PC-9 (cell line): ENCODE measurements around the gene NUDT6. TPM values are rescaled to one million over a fixed set of nuclear protein-coding genes. Genes with fewer than 3 reads are reported as not detected.

ENCODE experiments used
- BruUV-seq: library from RNA; stranded (reverse); fragments of 400-500 nt; replicated peaks from 2 replicates; lab custom pipeline; 2021; lab: Mats Ljungman, UMichigan
- CTCF ChIA-PET: fragments of 300-600 bp; sonication (Branson Sonifier 250); formaldehyde crosslinking; loops from one replicate; lab custom pipeline; 2022; ENCODE audit warnings: antibody characterized with exemption; lab: Charles Lee
- POLR2A ChIA-PET: fragments of 300-600 bp; sonication (Branson Sonifier 250); formaldehyde crosslinking; loops from one replicate; lab custom pipeline; 2022; ENCODE audit warnings: antibody characterized with exemption; ENCODE audit not compliant: unreplicated experiment; lab: Charles Lee
- DNase-seq, 2 experiments: peaks; one replicate each; pipeline versions ENCODE4 v3.0.0 to v3.0.0-alpha.2; 2015 to 2022; ENCODE audit warnings: mixed read lengths in 1 of 2
- H2AFZ ChIP-seq: fragments of 200-600 bp; sonication (generic); 2 replicates; pipeline ENCODE4 v1.8.1; 2017; ENCODE audit warnings: antibody characterized with exemption
- H3F3A ChIP-seq: fragments of 200-600 bp; sonication (generic); 2 replicates; pipeline ENCODE4 v1.8.1; 2017; ENCODE audit warnings: antibody characterized with exemption, mild to moderate bottlenecking, low read depth; ENCODE audit not compliant: insufficient read depth
- H3K27ac ChIP-seq: fragments of 200-600 bp; sonication (generic); 2 replicates; pipeline ENCODE4 v1.6.1; 2016; ENCODE audit warnings: mixed run types
- H3K27me3 ChIP-seq: fragments of 200-600 bp; sonication (generic); 2 replicates; pipeline ENCODE4 v1.6.1; 2016; ENCODE audit warnings: low read depth, mixed run types; ENCODE audit not compliant: insufficient read depth
- H3K36me3 ChIP-seq: fragments of 200-600 bp; sonication (generic); 2 replicates; pipeline ENCODE4 v1.6.1; 2016; ENCODE audit warnings: low read depth, mixed run types
- H3K4me1 ChIP-seq: fragments of 200-600 bp; sonication (generic); replicated peaks from 2 replicates; pipeline ENCODE4 v1.6.1; 2016; ENCODE audit warnings: mixed run types; ENCODE audit not compliant: insufficient read depth
- H3K4me2 ChIP-seq: fragments of 200-600 bp; sonication (generic); 2 replicates; pipeline ENCODE4 v1.6.1; 2017; ENCODE audit warnings: mixed run types
- H3K4me3 ChIP-seq: fragments of 200-600 bp; sonication (generic); 2 replicates; pipeline ENCODE4 v1.6.1; 2016; ENCODE audit warnings: mixed run types
- H3K79me2 ChIP-seq: fragments of 200-600 bp; sonication (generic); 2 replicates; pipeline ENCODE4 v1.6.1; 2017; ENCODE audit warnings: low read depth, mixed run types
- H3K9me2 ChIP-seq: fragments of 200-600 bp; sonication (generic); 2 replicates; pipeline ENCODE4 v1.8.1; 2017; ENCODE audit warnings: mild to moderate bottlenecking; ENCODE audit not compliant: insufficient read depth
- H3K9me3 ChIP-seq: fragments of 200-600 bp; sonication (generic); 2 replicates; pipeline ENCODE4 v1.8.1; 2016; ENCODE audit warnings: low read depth; ENCODE audit not compliant: insufficient read depth
- H4K20me1 ChIP-seq: fragments of 200-600 bp; sonication (generic); 2 replicates; pipeline ENCODE4 v1.8.1; 2017; ENCODE audit not compliant: insufficient read depth
- EZH2 ChIP-seq: fragments of 200-600 bp; sonication (generic); IDR thresholded peaks from 2 replicates; pipeline ENCODE4 v1.8.0; 2017; ENCODE audit warnings: antibody characterized with exemption, low read depth
- intact Hi-C: fragments of 100-400 bp; cut with micrococcal nuclease; formaldehyde crosslinking; loops from one replicate; pipeline ENCODE4 v1.10.0; 2022; ENCODE audit not compliant: unreplicated experiment
- total RNA-seq: library from RNA; stranded (reverse); gene quantifications from 2 replicates; pipeline ENCODE4 v1.2.3, GENCODE V29; 2021
- TF ChIP-seq, protein P1 (sequence below): fragments of 200-600 bp; sonication (generic); conservative IDR thresholded peaks from 2 replicates; pipeline ENCODE4 v1.6.1; 2017; ENCODE audit warnings: mixed run types, antibody characterized with exemption, mild to moderate bottlenecking, moderate library complexity

NUDT6 gene
- total RNA-seq, 1 experiment from 2014 or later: 13.8 TPM

DNA sequence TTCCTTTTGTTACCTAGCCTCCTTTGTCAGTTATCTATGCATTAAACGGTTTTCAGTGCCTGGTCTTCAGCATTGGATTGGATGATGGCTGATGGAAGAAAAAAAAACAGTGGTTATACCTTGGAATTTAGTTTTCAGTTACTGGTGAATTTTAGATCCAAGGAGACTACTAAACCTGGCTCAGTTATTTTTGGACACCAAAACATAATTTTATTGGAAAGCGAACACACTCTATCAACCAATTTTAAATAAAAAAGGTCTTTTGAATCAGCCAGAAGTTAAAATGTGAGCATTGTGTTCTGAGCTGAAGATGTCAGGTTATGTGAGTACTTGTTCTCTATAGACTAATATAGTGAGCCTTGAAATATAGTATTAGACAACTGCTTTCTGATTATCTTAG is 63.7 kb downstream of the NUDT6 start:
- no TSS peak for BruUV-seq
- Histone ChIP-seq H3K4me3 (no peak overlapping the region), H3K79me2 (no peaks in the 10 kb centered on the region), H3K36me3 (no peaks in the 10 kb centered on the region), H3F3A (no peaks in the 10 kb centered on the region), H3K4me2 (no peak overlapping the region), H3K27me3 (no peaks in the 10 kb centered on the region), H3K9me3 (no peaks in the 10 kb centered on the region), H3K27ac (no peak overlapping the region), H3K4me1 (no peaks in the 10 kb centered on the region), H2AFZ (no peak overlapping the region), H4K20me1 (no peaks in the 10 kb centered on the region), H3K9me2 (no peaks in the 10 kb centered on the region; the same call in 1 of the 2 replicates)
- TF ChIP-seq EZH2: no peak
- TF ChIP-seq, protein P1, sequence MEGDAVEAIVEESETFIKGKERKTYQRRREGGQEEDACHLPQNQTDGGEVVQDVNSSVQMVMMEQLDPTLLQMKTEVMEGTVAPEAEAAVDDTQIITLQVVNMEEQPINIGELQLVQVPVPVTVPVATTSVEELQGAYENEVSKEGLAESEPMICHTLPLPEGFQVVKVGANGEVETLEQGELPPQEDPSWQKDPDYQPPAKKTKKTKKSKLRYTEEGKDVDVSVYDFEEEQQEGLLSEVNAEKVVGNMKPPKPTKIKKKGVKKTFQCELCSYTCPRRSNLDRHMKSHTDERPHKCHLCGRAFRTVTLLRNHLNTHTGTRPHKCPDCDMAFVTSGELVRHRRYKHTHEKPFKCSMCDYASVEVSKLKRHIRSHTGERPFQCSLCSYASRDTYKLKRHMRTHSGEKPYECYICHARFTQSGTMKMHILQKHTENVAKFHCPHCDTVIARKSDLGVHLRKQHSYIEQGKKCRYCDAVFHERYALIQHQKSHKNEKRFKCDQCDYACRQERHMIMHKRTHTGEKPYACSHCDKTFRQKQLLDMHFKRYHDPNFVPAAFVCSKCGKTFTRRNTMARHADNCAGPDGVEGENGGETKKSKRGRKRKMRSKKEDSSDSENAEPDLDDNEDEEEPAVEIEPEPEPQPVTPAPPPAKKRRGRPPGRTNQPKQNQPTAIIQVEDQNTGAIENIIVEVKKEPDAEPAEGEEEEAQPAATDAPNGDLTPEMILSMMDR: no peak
- DNase-seq: no peak
- intact Hi-C loops: no loop called here
- POLR2A ChIA-PET: no interaction called here
- CTCF ChIA-PET: no interaction called here

DNA sequence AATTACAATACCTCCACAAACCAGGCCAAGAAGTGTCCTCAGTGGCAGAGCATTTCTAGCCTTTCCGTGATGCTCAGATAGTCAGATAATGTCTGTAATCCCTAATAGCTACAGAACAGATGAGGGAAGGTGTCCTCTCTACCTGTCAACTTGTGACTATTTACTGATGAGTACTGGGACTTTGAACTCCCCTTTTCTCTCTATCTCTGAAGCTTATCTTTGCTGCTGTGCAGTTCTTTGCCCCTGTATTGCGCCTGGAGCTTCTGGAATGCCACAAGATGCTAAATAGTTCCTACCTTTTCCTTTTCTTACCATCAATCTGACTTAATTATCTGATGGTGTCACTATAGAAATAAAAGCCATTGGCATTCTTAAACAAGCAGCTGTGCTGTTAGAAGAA is 65.2 kb downstream of the NUDT6 start:
- no peaks in the 10 kb centered on the region for H3K79me2 ChIP-seq
- H3K9me3 ChIP-seq: no peaks in the 10 kb centered on the region
- no peak overlapping the region for H3K4me2 ChIP-seq
- ChIA-PET CTCF (no interaction called here), POLR2A (no interaction called here)
- no peaks in the 10 kb centered on the region for H3F3A ChIP-seq
- no peaks in the 10 kb centered on the region for H3K36me3 ChIP-seq
- TF ChIP-seq, protein P1: no peak
- no peak for TF ChIP-seq EZH2
- H3K4me3 ChIP-seq: no peak overlapping the region
- H3K9me2 ChIP-seq: no peaks in the 10 kb centered on the region; the same call in 1 of the 2 replicates
- no peaks in the 10 kb centered on the region for H3K4me1 ChIP-seq
- no peak for DNase-seq
- H3K27ac ChIP-seq: no peak overlapping the region
- H2AFZ ChIP-seq: no peak overlapping the region
- H4K20me1 ChIP-seq: no peaks in the 10 kb centered on the region
- no peaks in the 10 kb centered on the region for H3K27me3 ChIP-seq
- no TSS peak for BruUV-seq
- intact Hi-C loops: no loop called here

DNA sequence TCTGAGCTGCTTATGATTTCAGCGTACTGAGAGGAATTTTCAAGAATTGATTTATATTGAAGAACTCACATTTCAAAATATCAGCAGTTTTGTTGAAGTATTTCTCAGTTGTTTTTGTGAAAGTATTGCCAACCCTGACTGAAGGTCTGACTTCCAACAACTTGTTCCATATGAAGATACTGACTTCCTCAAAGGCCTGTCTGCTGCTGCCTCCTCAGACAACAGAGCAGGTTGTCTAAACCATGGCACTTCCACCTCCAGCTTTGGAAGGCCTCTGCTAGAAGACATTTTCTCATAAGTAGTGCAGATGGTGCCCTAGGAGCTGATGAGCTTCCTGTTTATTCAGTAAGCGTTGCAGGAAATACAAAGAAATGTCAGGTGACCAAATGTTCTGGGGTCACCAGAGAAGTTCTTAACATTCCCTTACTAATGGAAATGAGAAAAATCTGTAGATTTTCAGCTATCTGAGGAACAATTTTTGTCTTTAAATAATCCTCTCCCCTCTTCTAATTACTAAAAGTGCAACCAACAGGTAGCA is 67.0 kb downstream of the NUDT6 start:
- Histone ChIP-seq H3K27ac (no peak overlapping the region), H2AFZ (no peak overlapping the region), H3K9me3 (no peaks in the 10 kb centered on the region), H3K4me3 (no peak overlapping the region), H3F3A (no peaks in the 10 kb centered on the region), H3K4me1 (no peaks in the 10 kb centered on the region), H3K79me2 (no peaks in the 10 kb centered on the region), H4K20me1 (no peaks in the 10 kb centered on the region), H3K4me2 (no peak overlapping the region), H3K36me3 (no peaks in the 10 kb centered on the region), H3K27me3 (no peaks in the 10 kb centered on the region), H3K9me2 (no peaks in the 10 kb centered on the region; the same call in 1 of the 2 replicates)
- ChIA-PET POLR2A (no interaction called here), CTCF (no interaction called here)
- TF ChIP-seq, protein P1: no peak
- TF ChIP-seq EZH2: no peak
- intact Hi-C loops: no loop called here
- no TSS peak for BruUV-seq
- peak in 1 of 2 experiments; percentile 18 for DNase-seq
